K562 (cell line): ENCODE data around the gene TMEM242. TPM values are rescaled to one million over a fixed set of nuclear protein-coding genes. Genes with fewer than 3 reads are reported as not detected.

ENCODE experiments used
- ATAC-seq: fragments of 200-7000 bp; cut with Tn5 transposase; 3 replicates; pipeline ENCODE4 v1.9.1; 2020; ENCODE audit warnings: moderate library complexity
- BruUV-seq: library from RNA; stranded (reverse); fragments of 400-500 nt; replicated peaks from 2 replicates; lab custom pipeline; 2021; lab: Mats Ljungman, UMichigan
- CTCF ChIA-PET: fragments of 300-600 bp; formaldehyde crosslinking; extraction: SDS; loops from one replicate; lab custom pipeline; 2021; ENCODE audit warnings: low intra/inter-chr PET ratio; lab: Yijun Ruan, JAX
- POLR2A ChIA-PET: fragments of 300-600, 350-650 bp; sonication (Branson Sonifier 250); formaldehyde crosslinking; extraction: SDS; loops from one replicate; lab custom pipeline; 2021; ENCODE audit warnings: antibody characterized with exemption, inconsistent platforms; lab: Yijun Ruan, JAX
- DNase-seq, 4 experiments: peaks; one replicate each; pipeline versions ENCODE4 v3.0.0 to v3.0.0-alpha.2; 2011 to 2018; ENCODE audit warnings: low spot score in 3 of 4, mixed read lengths in 3 of 4; ENCODE audit errors: extremely low read depth in 1 of 4
- FAIRE-seq: peaks from 2 replicates; lab custom pipeline; 2011; peaks lifted over from hg19 to GRCh38; lab: Jason Lieb, UNC
- H2AFZ ChIP-seq: 2 replicates; pipeline ENCODE4 v1.6.0; 2011; ENCODE audit warnings: low read depth, low read length, control low read depth, inconsistent platforms
- H3K27ac ChIP-seq: fragments of 200-600 bp; 3 replicates; pipeline ENCODE4 v1.8.0; 2011; ENCODE audit warnings: low read depth, mild to moderate bottlenecking, control low read depth, inconsistent platforms, low read length, moderate library complexity, mixed read lengths; ENCODE audit errors: extremely low read depth
- H3K27me3 ChIP-seq, 2 experiments: fragments of 300-600 bp in 1 of 2; 2 replicates in 1 of 2; 3 replicates in 1 of 2; pipeline versions ENCODE4 v1.6.0 to v1.8.0; 2011; ENCODE audit warnings: inconsistent platforms in 2 of 2, low read length in 2 of 2, mild to moderate bottlenecking in 1 of 2, mixed read lengths in 1 of 2, moderate library complexity in 1 of 2; ENCODE audit not compliant: control insufficient read depth in 2 of 2, insufficient read depth in 2 of 2
- H3K36me3 ChIP-seq: fragments of 300-600 bp; 3 replicates; pipeline ENCODE4 v1.8.0; 2011; ENCODE audit warnings: mild to moderate bottlenecking, low read length, inconsistent platforms; ENCODE audit not compliant: control insufficient read depth, insufficient read depth
- H3K4me1 ChIP-seq, 2 experiments: fragments of 200-600 bp in 1 of 2; replicated peaks in 1 of 2; 2 replicates in 1 of 2; 3 replicates in 1 of 2; pipeline versions ENCODE4 v1.5.1 to v1.8.0; 2011; ENCODE audit warnings: inconsistent platforms in 2 of 2, low read length in 2 of 2, mild to moderate bottlenecking in 1 of 2, mixed read lengths in 1 of 2, moderate library complexity in 1 of 2; ENCODE audit not compliant: control insufficient read depth in 2 of 2, insufficient read depth in 2 of 2
- H3K4me2 ChIP-seq: 2 replicates; pipeline ENCODE4 v1.6.1; 2011; ENCODE audit warnings: low read length, control low read depth, inconsistent platforms, mixed read lengths; ENCODE audit not compliant: insufficient read depth
- H3K4me3 ChIP-seq: fragments of 200-600 bp; sonication (generic), shearing (Covaris generic); 2 replicates; pipeline ENCODE4 v1.5.1; 2016; ENCODE audit warnings: control low read depth, inconsistent platforms
- H3K79me2 ChIP-seq: fragments of 200-600 bp; 3 replicates; pipeline ENCODE4 v1.8.0; 2011; ENCODE audit warnings: low read length, inconsistent platforms; ENCODE audit not compliant: control insufficient read depth, insufficient read depth
- H3K9ac ChIP-seq, 2 experiments: 2 replicates each; pipeline versions ENCODE4 v1.6.0 to v1.6.1; 2011; ENCODE audit warnings: low read depth in 2 of 2, low read length in 2 of 2, control low read depth in 1 of 2, inconsistent platforms in 1 of 2, mild to moderate bottlenecking in 1 of 2, mixed read lengths in 1 of 2; ENCODE audit not compliant: insufficient read depth in 1 of 2
- H3K9me1 ChIP-seq: one replicate; pipeline ENCODE4 v1.6.0; 2011; ENCODE audit warnings: inconsistent platforms, mild to moderate bottlenecking, low read length, moderate library complexity; ENCODE audit not compliant: control insufficient read depth, insufficient read depth
- H3K9me3 ChIP-seq: replicated peaks from 2 replicates; pipeline ENCODE4 v1.5.1; 2011; ENCODE audit warnings: low read depth, low read length, inconsistent platforms; ENCODE audit not compliant: control insufficient read depth, insufficient read depth
- H4K20me1 ChIP-seq: replicated peaks from 2 replicates; pipeline ENCODE4 v1.6.1; 2011; ENCODE audit warnings: low read length, inconsistent platforms, mixed read lengths; ENCODE audit not compliant: control insufficient read depth, insufficient read depth
- BHLHE40 ChIP-seq: IDR thresholded peaks from 2 replicates; pipeline ENCODE4 v1.6.1; 2011; ENCODE audit warnings: low read length, improper control_type of control experiment
- CHCHD3 ChIP-seq: fragments of 250-450 bp; sonication (Bioruptor Pico); IDR thresholded peaks from 2 replicates; pipeline ENCODE4 v2.1.2; 2022; ENCODE audit warnings: mild to moderate bottlenecking
- HMG20A ChIP-seq: fragments of 450-650 bp; formaldehyde crosslinking; conservative IDR thresholded peaks from 2 replicates; pipeline ENCODE4 v1.4.0; 2020; ENCODE audit warnings: mild to moderate bottlenecking, mixed read lengths
- MAX ChIP-seq: sonication (generic); formaldehyde crosslinking; IDR thresholded peaks from 2 replicates; pipeline ENCODE4 v1.9.0; 2022; ENCODE audit warnings: mild to moderate bottlenecking, missing genetic modification reagents
- PHF20 ChIP-seq: fragments of 450-650 bp; IDR thresholded peaks from 2 replicates; pipeline ENCODE4 v1.6.1; 2018; ENCODE audit not compliant: partially characterized antibody
- PKNOX1 ChIP-seq: fragments of 450-650 bp; IDR thresholded peaks from 2 replicates; pipeline ENCODE4 v1.6.1; 2016
- RBBP5 ChIP-seq: fragments of 200-600 bp; sonication (generic); IDR thresholded peaks from 2 replicates; pipeline ENCODE4 v1.6.1; 2012; ENCODE audit warnings: borderline replicate concordance, mild to moderate bottlenecking, low read length, control low read depth, inconsistent platforms; ENCODE audit not compliant: insufficient read depth, poor library complexity, severe bottlenecking
- SIN3A ChIP-seq, 2 experiments: fragments of 150-350 bp in 1 of 2; IDR thresholded peaks; 2 replicates each; pipeline ENCODE4 v1.6.1; 2011 to 2016; ENCODE audit warnings: borderline replicate concordance in 2 of 2, low read depth in 2 of 2, low read length in 2 of 2, mild to moderate bottlenecking in 2 of 2, moderate library complexity in 2 of 2; ENCODE audit not compliant: control insufficient read depth in 1 of 2
- THAP7 ChIP-seq: fragments of 250-450 bp; sonication (Bioruptor Pico); IDR thresholded peaks from 2 replicates; pipeline ENCODE4 v1.5.0; 2021
- ZNF232 ChIP-seq: sonication (generic); formaldehyde crosslinking; IDR thresholded peaks from 2 replicates; pipeline ENCODE4 v1.8.0; 2022; ENCODE audit warnings: mild to moderate bottlenecking, missing genetic modification reagents
- ZNF280B ChIP-seq: fragments of 250-450 bp; sonication (Bioruptor Pico); IDR thresholded peaks from 2 replicates; pipeline ENCODE4 v1.5.1; 2021; ENCODE audit warnings: mild to moderate bottlenecking
- WGBS: fragments of 100-300 bp; shearing (Covaris generic); methylation state at CpG from one replicate; pipeline ENCODE4 v1.1.6; 2016; ENCODE audit warnings: low coverage, mixed read lengths; ENCODE audit not compliant: insufficient coverage; ENCODE audit errors: missing lambda C conversion rate; 5-methylcytosine and 5-hydroxymethylcytosine counted together
- in situ Hi-C: fragments of 300-500 bp; cut with MboI; formaldehyde crosslinking; loops from 4 replicates; pipeline ENCODE4 v1.15.0; 2018; ENCODE audit warnings: inconsistent platforms, mixed read lengths
- intact Hi-C: fragments of 100-400 bp; cut with micrococcal nuclease; formaldehyde crosslinking; loops from 2 replicates; pipeline ENCODE4 v1.14.2; 2022
- polyA plus RNA-seq, 8 experiments: library from polyadenylated mRNA; depleted of rRNA in 4 of 8; stranded (reverse) in 5 of 8; unstranded in 3 of 8; fragments of >200 nt; fragmentation: Nextera tagmentation in 2 of 8; fragmentation: Illumina TruSeq in 1 of 8; extraction: Ambion mirVana in 2 of 8; extraction: Trizol in 1 of 8; gene quantifications; 2 replicates each; pipeline versions ENCODE4 v1.2.1 to v1.2.3, GENCODE V29; 2011 to 2014; ENCODE audit warnings: inconsistent platforms in 1 of 8, missing spikeins in 1 of 8
- total RNA-seq, 7 experiments: library from RNA; depleted of rRNA in 6 of 7; stranded (reverse); fragments of >200 nt in 6 of 7; fragmentation: Illumina TruSeq in 2 of 7; extraction: Trizol in 2 of 7; gene quantifications; 2 replicates each; pipeline versions ENCODE4 v1.2.1 to v1.2.3, GENCODE V29; 2011 to 2021; ENCODE audit warnings: low replicate concordance in 1 of 7

Gene TMEM242
- total and polyA plus RNA-seq, 9 of the 15 experiments (the other 6 are each of a cell fraction or from before 2014, with no cell fraction given), result 9.5 to 35.3 (median 16.5) TPM

GRCh38 chr6:157288575-157288974 is 34.7 kb downstream of the TMEM242 start (continued):
- TF ChIP-seq SIN3A (IDR thresholded peaks at IDR 0.05; ENCODE audit: borderline replicate concordance in 2 of 2, control insufficient read depth in 1 of 2, low read depth in 2 of 2, low read length in 2 of 2) (no peak), CHCHD3 (CRISPR knock-in tag) (no peak), ZNF232 (CRISPR knock-in tag) (no peak), BHLHE40 (no peak), PHF20 (no peak), HMG20A (CRISPR knock-in tag) (no peak), RBBP5 (no peak), THAP7 (no peak), ZNF280B (CRISPR knock-in tag) (no peak)

- peak; percentile 28; the same call in 1 of the 2 replicates for TF ChIP-seq PKNOX1
- TF ChIP-seq MAX, result no peak
- Histone ChIP-seq H3K9me3 (no peaks in the 10 kb centered on the region), H3K27me3 (no peaks in the 10 kb centered on the region), H3K27ac (no peak overlapping the region), H3K36me3 (peaks cover 33% of the 10 kb centered on the region), H3K4me2 (no peak overlapping the region), H3K79me2 (no peaks in the 10 kb centered on the region), H2AFZ (no peak overlapping the region), H3K4me1 (0 out of 5 replicates have a peak, but pooled peaks cover 0 to 2% of the 10 kb centered on the region in 2 experiments), H4K20me1 (no peaks in the 10 kb centered on the region), H3K4me3 (no peak overlapping the region), H3K9ac (no peak overlapping the region), H3K9me1 (no peaks in the 10 kb centered on the region)
- FAIRE-seq, result peak; percentile 11
- WGBS, result 70% methylated on average over 7 of the region's 7 CpGs
- ATAC-seq, result no peak
- no TSS peak for BruUV-seq
- ChIA-PET CTCF (no interaction called here), POLR2A (interaction anchor here (0.8 to 1.4 kb wide), 2 partner anchors 10 to 57 kb away, joined by 3 read pairs; no protein-coding TSS in a partner anchor)
- intact Hi-C loops, result no loop called here
- DNase-seq, result no peak
- in situ Hi-C loops, result no loop called here
Observed at GRCh38 chr6:157287923-157288322, 35.4 kb downstream of the TMEM242 start.
